PC-3 (cell line): ENCODE measurements around the gene CXADR.

Experiments used
- CTCF ChIP-seq: fragments of 300-600 bp; sonication (generic); conservative IDR thresholded peaks from 2 replicates; pipeline ENCODE4 v1.5.1; 2017; ENCODE audit warnings: antibody characterized with exemption, low read depth, mild to moderate bottlenecking, low read length
- EZH2 ChIP-seq: fragments of 300-600 bp; sonication (generic); IDR thresholded peaks from one replicate; pipeline ENCODE4 v1.6.1; 2017; ENCODE audit warnings: antibody characterized with exemption, mild to moderate bottlenecking, low read length; ENCODE audit not compliant: unreplicated experiment
- EZH2phosphoT487 ChIP-seq: fragments of 300-600 bp; sonication (generic); IDR thresholded peaks from 2 replicates; pipeline ENCODE4 v1.6.1; 2018; ENCODE audit warnings: mild to moderate bottlenecking, antibody characterized with exemption, low read length, borderline replicate concordance

- TF ChIP-seq EZH2phosphoT487 (no peak), EZH2 (no peak), CTCF (no peak)
Observed at GRCh38 chr21:17476006-17476405, 36.8 kb upstream of the CXADR start.
